Measurements from ENCODE around the gene PTDSS2. TPM values are rescaled to one million over a fixed set of nuclear protein-coding genes. Genes with fewer than 3 reads are reported as not detected.

The PTDSS2 gene
- total and polyA plus RNA-seq, 8 donors = 11.3 to 44.7 (median 15.7) TPM

- DNase-seq (no peak), FAIRE-seq (no peak), ATAC-seq (no peak)
- 0% methylated on average over 1 to 55 of the region's 56 CpGs for WGBS, 2 donors
- H3K27me3 ChIP-seq = no peaks in the 10 kb centered on the region
- peaks cover 0 to 12% (median 8%) of the 10 kb centered on the region in 3 donors for H3K36me3 ChIP-seq
- no peak overlapping the region for H3K27ac ChIP-seq
- TF ChIP-seq CTCF (IDR thresholded peaks at IDR 0.05) = no peak
- peaks cover 6 to 15% (median 9%) of the 10 kb centered on the region in 3 donors for H3K4me1 ChIP-seq
- H3K4me3 ChIP-seq = peak overlapping the region; percentile 47 to 85 (median 78)
- intact Hi-C loops (cut with DNase I) = no loop called here
- H3K9me3 ChIP-seq = no peaks in the 10 kb centered on the region
Measured at GRCh38 chr11:535210-535518, 85.1 kb downstream of the PTDSS2 start.

GRCh38 chr11:535519-536454 is 85.7 kb downstream of the PTDSS2 start, which contains the start of gene HRAS:
TSS of gene HRAS (minus strand) at chr11:535576.
- H3K9me3 ChIP-seq = no peaks in the 10 kb centered on the region
- H3K27ac ChIP-seq = peak within 1 kb of the TSS; percentile 70 to 78 (median 76)
- intact Hi-C loops (cut with DNase I) = no loop called here
- H3K4me1 ChIP-seq = peaks cover 6 to 15% (median 9%) of the 10 kb centered on the region in 3 donors
- no peaks in the 10 kb centered on the region for H3K27me3 ChIP-seq
- WGBS, 2 donors = 3 to 6% methylated on average over 42 to 97 of the region's 97 CpGs
- peak; percentile 84 to 92 (median 88) for ATAC-seq
- peaks cover 0 to 12% (median 8%) of the 10 kb centered on the region in 3 donors for H3K36me3 ChIP-seq
- FAIRE-seq = no peak
- H3K4me3 ChIP-seq = peak within 1 kb of the TSS; percentile 49 to 85 (median 78)
- TF ChIP-seq CTCF (IDR thresholded peaks at IDR 0.05) = no peak
- DNase-seq = peak; percentile 92 to 99 (median 97)

- Histone ChIP-seq H3K27me3 (no peaks in the 10 kb centered on the region), H3K9me3 (no peaks in the 10 kb centered on the region), H3K27ac (peak within 1 kb of the TSS; percentile 70 to 78 (median 76)), H3K4me1 (peaks cover 6 to 15% (median 9%) of the 10 kb centered on the region in 3 donors), H3K4me3 (peak within 1 kb of the TSS; percentile 4 to 80 (median 32)), H3K36me3 (peaks cover 0 to 8% (median 7%) of the 10 kb centered on the region in 3 donors)
- FAIRE-seq (no peak), ATAC-seq (peak; percentile 73 to 77 (median 75)), DNase-seq (peak; percentile 83 to 97 (median 92))
- intact Hi-C loops (cut with DNase I) = no loop called here
- no peak for TF ChIP-seq CTCF (IDR thresholded peaks at IDR 0.05)
- WGBS, 2 donors = 5% methylated on average over 90 to 93 of the region's 93 CpGs
Measured at GRCh38 chr11:536841-537621, 87.0 kb downstream of the PTDSS2 start, which contains the start of gene LRRC56. TSS of gene LRRC56 (plus strand) at chr11:537527. CDS start at chr11:540685, 3,158 bp downstream.

- H3K4me1 ChIP-seq = peaks cover 6 to 15% (median 9%) of the 10 kb centered on the region in 3 donors
- TF ChIP-seq CTCF (IDR thresholded peaks at IDR 0.05) = no peak
- peak overlapping the region; percentile 4 to 80 (median 32) for H3K4me3 ChIP-seq
- intact Hi-C loops (cut with DNase I) = no loop called here
- H3K27ac ChIP-seq = peak overlapping the region in 3 of 4 donors; percentile 70 to 78 (median 76)
- H3K9me3 ChIP-seq = no peaks in the 10 kb centered on the region
- FAIRE-seq (no peak), DNase-seq (peak in 5 of 6 donors; percentile 16 to 74 (median 45)), ATAC-seq (no peak)
- no peaks in the 10 kb centered on the region for H3K27me3 ChIP-seq
- peaks cover 0 to 2% (median 0%) of the 10 kb centered on the region in 3 donors for H3K36me3 ChIP-seq
- 31 to 35% methylated on average over 19 of the region's 19 CpGs for WGBS, 2 donors
Measured at GRCh38 chr11:537622-538430, 87.7 kb downstream of the PTDSS2 start.
